ENCODE results near the gene FGFBP1. TPM values are rescaled to one million over a fixed set of nuclear protein-coding genes. Genes with fewer than 3 reads are reported as not detected.
"Not testable (repeated sequence)": the region's sequence is repeated elsewhere in the genome, so short reads cannot be mapped to it uniquely, and the experiment has no call there.

FGFBP1 gene
- total RNA-seq, 1 experiment from 2014 or later = 133 TPM

- intact Hi-C loops (cut with micrococcal nuclease) = no loop called here
- Histone ChIP-seq H4K20me1 (ENCODE audit: low read length) (no peaks in the 10 kb centered on the region), H3K4me2 (ENCODE audit: low read length) (peak overlapping the region; percentile 53), H3K79me2 (ENCODE audit: low read length) (no peaks in the 10 kb centered on the region), H3K36me3 (ENCODE audit: low read depth, low read length) (no peaks in the 10 kb centered on the region), H3F3A (ENCODE audit: low read length, unreplicated experiment) (peaks cover 6% of the 10 kb centered on the region), H3K9me3 (ENCODE audit: low read length) (peaks cover 5% of the 10 kb centered on the region; the same call in 1 of the 2 replicates), H2AFZ (ENCODE audit: low read length) (0 out of 2 replicates have a peak overlapping the region, but pooled peaks have one; percentile 9), H3K9me2 (replicated peaks; ENCODE audit: low read length) (no peaks in the 10 kb centered on the region), H3K4me1 (ENCODE audit: insufficient read depth, low read length) (peaks cover 68% of the 10 kb centered on the region), H3K27ac (ENCODE audit: low read length) (peak overlapping the region; percentile 99), H3K4me3 (ENCODE audit: low read length) (no peak overlapping the region), H3K9ac (ENCODE audit: low read length) (peak overlapping the region; percentile 88), H3K27me3 (ENCODE audit: low read length) (no peaks in the 10 kb centered on the region)
- DNase-seq = peak; percentile 79
- TF ChIP-seq EZH2 (IDR thresholded peaks at IDR 0.05; ENCODE audit: low read length, unreplicated experiment) (no peak), EZH2phosphoT487 (IDR thresholded peaks at IDR 0.05; ENCODE audit: borderline replicate concordance, low read length) (no peak), CTCF (conservative IDR thresholded peaks at IDR 0.05; ENCODE audit: low read depth, low read length) (no peak)
- no TSS peak for BruUV-seq (replicated peaks)
- ChIA-PET POLR2A (ENCODE audit: unreplicated experiment) (no interaction called here), CTCF (no interaction called here)
- ATAC-seq = no peak
These were observed 19.9 kb downstream of the FGFBP1 start for GRCh38 chr4:15918484-15919129.

- Histone ChIP-seq H3F3A (ENCODE audit: low read length, unreplicated experiment) (peaks cover 15% of the 10 kb centered on the region), H3K9me3 (ENCODE audit: low read length) (peaks cover 5% of the 10 kb centered on the region; the same call in 1 of the 2 replicates), H3K4me3 (ENCODE audit: low read length) (no peak overlapping the region), H3K9ac (ENCODE audit: low read length) (no peak overlapping the region), H3K36me3 (ENCODE audit: low read depth, low read length) (no peaks in the 10 kb centered on the region), H3K4me2 (ENCODE audit: low read length) (no peak overlapping the region), H3K27ac (ENCODE audit: low read length) (peak overlapping the region; percentile 99), H3K4me1 (ENCODE audit: insufficient read depth, low read length) (peaks cover 78% of the 10 kb centered on the region), H3K27me3 (ENCODE audit: low read length) (no peaks in the 10 kb centered on the region), H3K9me2 (replicated peaks; ENCODE audit: low read length) (no peaks in the 10 kb centered on the region), H2AFZ (ENCODE audit: low read length) (no peak overlapping the region), H4K20me1 (ENCODE audit: low read length) (no peaks in the 10 kb centered on the region), H3K79me2 (ENCODE audit: low read length) (no peaks in the 10 kb centered on the region)
- no TSS peak for BruUV-seq (replicated peaks)
- intact Hi-C loops (cut with micrococcal nuclease) = no loop called here
- ChIA-PET POLR2A (ENCODE audit: unreplicated experiment) (interaction anchor here (0.6 kb wide), 1 partner anchor 10 kb away, joined by 3 read pairs; no protein-coding TSS in a partner anchor), CTCF (no interaction called here)
- ATAC-seq = no peak
- DNase-seq = no peak
- TF ChIP-seq EZH2phosphoT487 (IDR thresholded peaks at IDR 0.05; ENCODE audit: borderline replicate concordance, low read length) (no peak), EZH2 (IDR thresholded peaks at IDR 0.05; ENCODE audit: low read length, unreplicated experiment) (no peak), CTCF (conservative IDR thresholded peaks at IDR 0.05; ENCODE audit: low read depth, low read length) (no peak)
These were observed 21.2 kb downstream of the FGFBP1 start for GRCh38 chr4:15917297-15917696.

GRCh38 chr4:15916358-15916757 is 22.2 kb downstream of the FGFBP1 start:
- H3K36me3 ChIP-seq (ENCODE audit: low read depth, low read length); H3K27ac ChIP-seq (ENCODE audit: low read length); H3K4me3 ChIP-seq (ENCODE audit: low read length); H3K9me3 ChIP-seq (ENCODE audit: low read length); POLR2A ChIA-PET (ENCODE audit: unreplicated experiment); H4K20me1 ChIP-seq (ENCODE audit: low read length); H3K9me2 ChIP-seq (replicated peaks; ENCODE audit: low read length); BruUV-seq (replicated peaks); H2AFZ ChIP-seq (ENCODE audit: low read length); H3K27me3 ChIP-seq (ENCODE audit: low read length); H3K9ac ChIP-seq (ENCODE audit: low read length); DNase-seq; H3K4me2 ChIP-seq (ENCODE audit: low read length); CTCF ChIA-PET; H3K79me2 ChIP-seq (ENCODE audit: low read length); intact Hi-C loops (cut with micrococcal nuclease); ATAC-seq: not testable (repeated sequence)
- Histone ChIP-seq H3F3A (ENCODE audit: low read length, unreplicated experiment) (peaks cover 15% of the 10 kb centered on the region), H3K4me1 (ENCODE audit: insufficient read depth, low read length) (peaks cover 75% of the 10 kb centered on the region)
